IPS DF 6.9 (cell line): Measurements from ENCODE around the gene KHDC3L.
"Not testable (repeated sequence)": the region's sequence is repeated elsewhere in the genome, so short reads cannot be mapped to it uniquely, and the experiment has no call there.

ENCODE experiments used
- DNase-seq: peaks from one replicate; pipeline ENCODE4 v3.0.0-alpha.2; 2013; ENCODE audit warnings: low read depth, low spot score
- H3K27ac ChIP-seq: one replicate; pipeline ENCODE4 v1.5.1; 2013; ENCODE audit warnings: low read length, control low read depth
- H3K27me3 ChIP-seq: 2 replicates; pipeline ENCODE4 v1.6.1; 2013; ENCODE audit warnings: mild to moderate bottlenecking, low read length; ENCODE audit not compliant: control insufficient read depth, insufficient read depth
- H3K36me3 ChIP-seq: 2 replicates; pipeline ENCODE4 v1.6.1; 2013; ENCODE audit warnings: low read length; ENCODE audit not compliant: control insufficient read depth, insufficient read depth
- H3K4me1 ChIP-seq: 2 replicates; pipeline ENCODE4 v1.6.1; 2013; ENCODE audit warnings: low read length; ENCODE audit not compliant: control insufficient read depth, insufficient read depth
- H3K4me3 ChIP-seq: 2 replicates; pipeline ENCODE4 v1.5.1; 2013; ENCODE audit warnings: mild to moderate bottlenecking, low read length
- H3K9me3 ChIP-seq: 2 replicates; pipeline ENCODE4 v1.6.1; 2013; ENCODE audit warnings: low read length, inconsistent platforms; ENCODE audit not compliant: control insufficient read depth, insufficient read depth
- WGBS: extraction: QIAGEN DNeasy Blood & Tissue Kit; methylation state at CpG from one replicate; pipeline ENCODE4 v1.1.7; 2013; ENCODE audit warnings: mixed read lengths, missing lambda C conversion rate; ENCODE audit not compliant: insufficient read length, insufficient coverage; 5-methylcytosine and 5-hydroxymethylcytosine counted together

Gene KHDC3L

GRCh38 chr6:73391675-73392074 is 29.2 kb downstream of the KHDC3L start:
- no peak overlapping the region for H3K4me3 ChIP-seq
- no peak for DNase-seq
- H3K27ac ChIP-seq = no peak overlapping the region
- H3K27me3 ChIP-seq = no peaks in the 10 kb centered on the region
- no peaks in the 10 kb centered on the region for H3K9me3 ChIP-seq
- H3K36me3 ChIP-seq = no peaks in the 10 kb centered on the region
- H3K4me1 ChIP-seq = no peaks in the 10 kb centered on the region
- no CpG with 5 or more reads among the region's 2 CpGs for WGBS

- not testable (repeated sequence) for H3K4me3 ChIP-seq, H3K36me3 ChIP-seq, H3K4me1 ChIP-seq, H3K27me3 ChIP-seq, H3K27ac ChIP-seq, H3K9me3 ChIP-seq, DNase-seq
- WGBS = no CpG with 5 or more reads among the region's 4 CpGs
These were observed 29.7 kb downstream of the KHDC3L start for GRCh38 chr6:73392188-73392587.

GRCh38 chr6:73393278-73393677 is 30.8 kb downstream of the KHDC3L start:
- Histone ChIP-seq H3K4me1 (no peaks in the 10 kb centered on the region), H3K36me3 (no peaks in the 10 kb centered on the region), H3K4me3 (no peak overlapping the region), H3K27me3 (no peaks in the 10 kb centered on the region), H3K9me3 (no peaks in the 10 kb centered on the region), H3K27ac (no peak overlapping the region)
- no CpG with 5 or more reads among the region's 3 CpGs for WGBS
- DNase-seq = no peak

GRCh38 chr6:73394577-73395354 is 32.3 kb downstream of the KHDC3L start, which contains the start of gene DDX43:
Gene DDX43 (plus strand): TSS chr6:73394828. CDS start chr6:73394906, 78 bp downstream.
- no peak within 1 kb of the TSS for H3K27ac ChIP-seq
- no peak for DNase-seq
- H3K27me3 ChIP-seq = no peaks in the 10 kb centered on the region
- no peak within 1 kb of the TSS for H3K4me3 ChIP-seq
- peaks cover 1% of the 10 kb centered on the region; the same call in 1 of the 2 replicates for H3K4me1 ChIP-seq
- no peaks in the 10 kb centered on the region for H3K9me3 ChIP-seq
- no peaks in the 10 kb centered on the region for H3K36me3 ChIP-seq
- no CpG with 5 or more reads among the region's 54 CpGs for WGBS

- H3K9me3 ChIP-seq = no peaks in the 10 kb centered on the region
- no peak overlapping the region for H3K4me3 ChIP-seq
- H3K27me3 ChIP-seq = no peaks in the 10 kb centered on the region
- WGBS = no CpG with 5 or more reads among the region's 10 CpGs
- no peak overlapping the region for H3K27ac ChIP-seq
- H3K4me1 ChIP-seq = peaks cover 1% of the 10 kb centered on the region; the same call in 1 of the 2 replicates
- no peak for DNase-seq
- no peaks in the 10 kb centered on the region for H3K36me3 ChIP-seq
These were observed 33.4 kb downstream of the KHDC3L start for GRCh38 chr6:73395875-73396274.

- Histone ChIP-seq H3K4me3 (no peak overlapping the region), H3K9me3 (no peaks in the 10 kb centered on the region), H3K27me3 (no peaks in the 10 kb centered on the region), H3K27ac (no peak overlapping the region), H3K36me3 (no peaks in the 10 kb centered on the region), H3K4me1 (peaks cover 1% of the 10 kb centered on the region; the same call in 1 of the 2 replicates)
- no peak for DNase-seq
These were observed 38.2 kb downstream of the KHDC3L start for GRCh38 chr6:73400656-73401055.

GRCh38 chr6:73409395-73409794 is 46.9 kb downstream of the KHDC3L start:
- WGBS = no CpG with 5 or more reads among the region's 1 CpG
- DNase-seq = no peak
- no peaks in the 10 kb centered on the region for H3K9me3 ChIP-seq
- H3K36me3 ChIP-seq = no peaks in the 10 kb centered on the region
- no peaks in the 10 kb centered on the region for H3K27me3 ChIP-seq
- no peak overlapping the region for H3K27ac ChIP-seq
- no peaks in the 10 kb centered on the region for H3K4me1 ChIP-seq
- H3K4me3 ChIP-seq = no peak overlapping the region

GRCh38 chr6:73413102-73413501 is 50.6 kb downstream of the KHDC3L start:
- Histone ChIP-seq H3K36me3 (no peaks in the 10 kb centered on the region), H3K27ac (no peak overlapping the region), H3K9me3 (no peaks in the 10 kb centered on the region), H3K4me1 (no peaks in the 10 kb centered on the region), H3K27me3 (no peaks in the 10 kb centered on the region), H3K4me3 (no peak overlapping the region)
- WGBS = no CpG with 5 or more reads among the region's 3 CpGs
- DNase-seq = no peak
